Peyer's patch (tissue), 4 donors: ENCODE measurements around the gene NPHS1. TPM values are rescaled to one million over a fixed set of nuclear protein-coding genes. Genes with fewer than 3 reads are reported as not detected.

Source experiments
- DNase-seq, 3 donors: peaks; one replicate each; pipeline ENCODE4 v3.0.0-alpha.2; 2017 to 2019
- H3K27ac ChIP-seq, 4 donors: fragments of 200-600 bp; sonication (generic); one replicate each; pipeline ENCODE4 v1.5.1; 2016 to 2019
- H3K27me3 ChIP-seq, 2 donors: fragments of 200-600 bp; sonication (generic); one replicate each; pipeline ENCODE4 v1.5.1; 2019
- H3K36me3 ChIP-seq, 3 donors: fragments of 200-600 bp; sonication (generic); one replicate each; pipeline ENCODE4 v1.5.1; 2016 to 2019
- H3K4me1 ChIP-seq, 4 donors: fragments of 200-600 bp; sonication (generic); one replicate each; pipeline ENCODE4 v1.5.1; 2016 to 2019
- H3K4me3 ChIP-seq, 4 donors: fragments of 200-600 bp; sonication (generic); 1 replicate in 3 of 4; 2 replicates in 1 of 4; pipeline ENCODE4 v1.5.1; 2016 to 2019; ENCODE audit warnings: mild to moderate bottlenecking in 1 of 4
- H3K9me3 ChIP-seq, 4 donors: fragments of 200-600 bp; sonication (generic); one replicate each; pipeline ENCODE4 v1.5.1; 2016 to 2019; ENCODE audit warnings: mild to moderate bottlenecking in 1 of 4
- POLR2A ChIP-seq, 2 donors: fragments of 450-650 bp; IDR thresholded peaks; one replicate each; pipeline ENCODE4 v1.5.1; 2017; ENCODE audit warnings: antibody characterized with exemption in 2 of 2, mild to moderate bottlenecking in 2 of 2, moderate library complexity in 2 of 2
- total RNA-seq, 4 donors: library from RNA; depleted of rRNA; stranded (reverse); fragments of >200 nt; gene quantifications; one replicate each; pipeline ENCODE4 v1.1.0, GENCODE V29; 2016
- TF ChIP-seq, protein P1 (sequence below), 6 experiments: fragments of 450-650 bp in 4 of 6; fragments of 200-600 bp in 2 of 6; sonication (generic) in 1 of 6; IDR thresholded peaks; one replicate each; pipeline ENCODE4 v1.5.1; 2017 to 2019; ENCODE audit warnings: antibody characterized with exemption in 6 of 6, mild to moderate bottlenecking in 3 of 6, moderate library complexity in 1 of 6

Gene NPHS1
- total RNA-seq, 4 donors from 2014 or later, result not detected

DNA sequence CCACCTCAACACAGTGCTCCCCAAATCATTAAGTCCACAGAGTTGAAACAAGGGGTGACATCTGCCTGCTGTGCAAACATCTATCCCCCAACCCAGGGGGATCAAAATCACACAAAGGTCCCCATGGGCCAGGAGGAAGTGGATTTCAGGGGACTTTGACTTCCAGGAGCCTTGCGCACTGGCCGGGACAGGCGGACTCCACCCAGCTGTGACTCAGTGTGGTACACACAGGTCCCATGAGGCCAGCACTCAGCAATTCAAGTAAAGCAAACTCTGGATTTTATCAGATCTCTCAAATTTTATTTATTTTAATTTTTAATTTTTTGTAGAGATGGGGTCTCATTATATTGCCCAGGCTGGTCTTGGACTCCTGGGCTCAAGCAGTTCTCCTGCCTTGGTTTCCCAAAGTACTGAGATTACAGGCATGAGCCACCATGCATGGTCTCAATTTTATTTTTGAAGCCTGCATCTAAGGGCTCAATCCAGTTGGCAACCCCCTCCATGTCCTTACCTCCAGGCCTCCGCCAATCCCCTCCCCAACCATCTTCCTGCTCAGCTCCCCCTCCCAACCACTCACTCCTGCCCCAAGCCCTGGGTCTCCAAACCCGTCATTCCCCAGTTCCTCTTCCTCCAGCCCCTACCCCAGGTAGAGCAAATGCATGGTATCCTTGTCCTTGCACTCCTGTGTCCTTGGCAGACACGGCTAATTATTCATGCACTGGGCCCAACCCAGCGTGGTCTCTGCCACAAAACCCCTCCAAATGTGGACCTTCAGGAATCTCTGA lies 58.7 kb downstream of the NPHS1 start:
- no peak overlapping the region for H3K27ac ChIP-seq
- no peaks in the 10 kb centered on the region for H3K36me3 ChIP-seq
- no peaks in the 10 kb centered on the region for H3K4me1 ChIP-seq
- TF ChIP-seq, protein P1, sequence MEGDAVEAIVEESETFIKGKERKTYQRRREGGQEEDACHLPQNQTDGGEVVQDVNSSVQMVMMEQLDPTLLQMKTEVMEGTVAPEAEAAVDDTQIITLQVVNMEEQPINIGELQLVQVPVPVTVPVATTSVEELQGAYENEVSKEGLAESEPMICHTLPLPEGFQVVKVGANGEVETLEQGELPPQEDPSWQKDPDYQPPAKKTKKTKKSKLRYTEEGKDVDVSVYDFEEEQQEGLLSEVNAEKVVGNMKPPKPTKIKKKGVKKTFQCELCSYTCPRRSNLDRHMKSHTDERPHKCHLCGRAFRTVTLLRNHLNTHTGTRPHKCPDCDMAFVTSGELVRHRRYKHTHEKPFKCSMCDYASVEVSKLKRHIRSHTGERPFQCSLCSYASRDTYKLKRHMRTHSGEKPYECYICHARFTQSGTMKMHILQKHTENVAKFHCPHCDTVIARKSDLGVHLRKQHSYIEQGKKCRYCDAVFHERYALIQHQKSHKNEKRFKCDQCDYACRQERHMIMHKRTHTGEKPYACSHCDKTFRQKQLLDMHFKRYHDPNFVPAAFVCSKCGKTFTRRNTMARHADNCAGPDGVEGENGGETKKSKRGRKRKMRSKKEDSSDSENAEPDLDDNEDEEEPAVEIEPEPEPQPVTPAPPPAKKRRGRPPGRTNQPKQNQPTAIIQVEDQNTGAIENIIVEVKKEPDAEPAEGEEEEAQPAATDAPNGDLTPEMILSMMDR (IDR thresholded peaks at IDR 0.05), result no peak
- no peak for TF ChIP-seq POLR2A (IDR thresholded peaks at IDR 0.05)
- peak in 1 of 3 donors; percentile 66 for DNase-seq
- H3K9me3 ChIP-seq, result no peaks in the 10 kb centered on the region
- H3K4me3 ChIP-seq, result no peak overlapping the region
- no peaks in the 10 kb centered on the region for H3K27me3 ChIP-seq

DNA sequence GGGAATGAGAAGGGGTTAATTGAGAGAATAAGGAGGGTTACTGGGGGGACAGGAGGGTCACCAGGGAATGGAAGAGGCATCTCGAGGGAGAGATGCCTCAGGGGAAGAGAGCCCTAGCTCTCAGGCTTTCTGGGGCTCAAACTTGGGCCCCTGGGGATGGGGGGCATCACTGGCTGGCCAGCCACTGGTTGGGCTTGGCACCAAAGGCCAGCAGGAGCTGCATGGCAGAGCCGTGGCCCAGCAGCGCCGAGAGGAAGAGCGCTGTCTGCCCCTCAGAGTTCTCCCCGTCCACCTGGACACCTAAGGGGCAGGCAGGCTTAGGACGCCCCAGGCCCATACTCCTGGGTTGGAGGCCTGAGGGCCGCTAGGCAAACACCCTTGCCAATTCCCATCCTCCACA lies 59.4 kb downstream of the NPHS1 start:
- Histone ChIP-seq H3K36me3 (no peaks in the 10 kb centered on the region), H3K4me3 (no peak overlapping the region), H3K27ac (no peak overlapping the region), H3K4me1 (no peaks in the 10 kb centered on the region), H3K27me3 (no peaks in the 10 kb centered on the region), H3K9me3 (no peaks in the 10 kb centered on the region)
- DNase-seq, result no peak
- TF ChIP-seq, protein P1 (IDR thresholded peaks at IDR 0.05), result no peak
- no peak for TF ChIP-seq POLR2A (IDR thresholded peaks at IDR 0.05)

DNA sequence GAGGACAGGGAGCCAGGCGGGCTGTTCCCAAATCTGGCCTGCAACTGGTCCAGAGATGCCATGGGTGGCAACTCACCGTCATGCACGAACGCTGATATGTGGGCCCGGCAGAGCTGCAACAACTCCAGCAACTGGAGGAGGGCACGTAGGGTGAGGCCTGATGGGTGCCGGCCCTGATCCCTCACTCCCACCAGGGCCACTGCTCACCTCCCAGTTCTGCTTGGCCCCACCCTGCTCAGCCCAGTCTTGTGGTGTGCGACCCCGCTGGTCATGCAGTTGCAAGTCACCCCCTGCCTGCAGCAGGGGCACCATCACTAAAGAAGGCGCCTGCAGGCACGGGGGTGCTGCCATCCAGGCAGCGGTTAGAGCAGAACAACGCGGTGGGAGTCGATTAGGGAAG lies 60.0 kb downstream of the NPHS1 start:
- no peak for DNase-seq
- Histone ChIP-seq H3K36me3 (no peaks in the 10 kb centered on the region), H3K27me3 (no peaks in the 10 kb centered on the region)

DNA sequence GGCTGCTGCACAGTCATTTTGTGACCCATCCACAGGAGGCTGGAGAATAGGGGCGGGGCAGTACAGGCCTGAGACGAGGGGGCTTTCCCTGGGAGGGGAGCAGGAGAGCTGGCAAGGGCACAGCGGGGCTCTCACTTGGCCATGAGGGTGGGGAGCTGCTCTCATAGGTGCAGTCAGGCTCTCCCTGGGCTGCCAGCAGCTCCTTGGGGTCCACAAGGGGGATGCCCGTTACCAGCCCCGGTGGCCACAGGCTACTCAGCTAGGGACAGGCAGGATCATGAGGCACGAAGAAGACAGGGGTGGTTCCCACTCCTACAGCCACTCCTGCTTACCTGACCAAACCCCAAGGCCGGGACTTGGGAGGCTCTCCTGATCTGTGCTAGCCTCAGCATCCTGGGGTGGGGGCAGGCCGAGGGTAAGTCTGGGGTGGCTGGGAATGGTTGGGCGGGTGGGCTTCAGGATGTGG lies 60.5 kb downstream of the NPHS1 start:
- Histone ChIP-seq H3K27ac (no peak overlapping the region), H3K36me3 (no peaks in the 10 kb centered on the region), H3K4me3 (no peak overlapping the region), H3K9me3 (no peaks in the 10 kb centered on the region), H3K4me1 (no peaks in the 10 kb centered on the region), H3K27me3 (no peaks in the 10 kb centered on the region)
- TF ChIP-seq POLR2A (IDR thresholded peaks at IDR 0.05), result no peak
- TF ChIP-seq, protein P1 (IDR thresholded peaks at IDR 0.05), result no peak
- no peak for DNase-seq

More for the DNA sequence above, 60.0 kb downstream of the NPHS1 start:
- Histone ChIP-seq H3K4me1 (no peaks in the 10 kb centered on the region), H3K27ac (no peak overlapping the region), H3K4me3 (no peak overlapping the region), H3K9me3 (no peaks in the 10 kb centered on the region)
- TF ChIP-seq, protein P1 (IDR thresholded peaks at IDR 0.05), result no peak
- TF ChIP-seq POLR2A (IDR thresholded peaks at IDR 0.05), result no peak

DNA sequence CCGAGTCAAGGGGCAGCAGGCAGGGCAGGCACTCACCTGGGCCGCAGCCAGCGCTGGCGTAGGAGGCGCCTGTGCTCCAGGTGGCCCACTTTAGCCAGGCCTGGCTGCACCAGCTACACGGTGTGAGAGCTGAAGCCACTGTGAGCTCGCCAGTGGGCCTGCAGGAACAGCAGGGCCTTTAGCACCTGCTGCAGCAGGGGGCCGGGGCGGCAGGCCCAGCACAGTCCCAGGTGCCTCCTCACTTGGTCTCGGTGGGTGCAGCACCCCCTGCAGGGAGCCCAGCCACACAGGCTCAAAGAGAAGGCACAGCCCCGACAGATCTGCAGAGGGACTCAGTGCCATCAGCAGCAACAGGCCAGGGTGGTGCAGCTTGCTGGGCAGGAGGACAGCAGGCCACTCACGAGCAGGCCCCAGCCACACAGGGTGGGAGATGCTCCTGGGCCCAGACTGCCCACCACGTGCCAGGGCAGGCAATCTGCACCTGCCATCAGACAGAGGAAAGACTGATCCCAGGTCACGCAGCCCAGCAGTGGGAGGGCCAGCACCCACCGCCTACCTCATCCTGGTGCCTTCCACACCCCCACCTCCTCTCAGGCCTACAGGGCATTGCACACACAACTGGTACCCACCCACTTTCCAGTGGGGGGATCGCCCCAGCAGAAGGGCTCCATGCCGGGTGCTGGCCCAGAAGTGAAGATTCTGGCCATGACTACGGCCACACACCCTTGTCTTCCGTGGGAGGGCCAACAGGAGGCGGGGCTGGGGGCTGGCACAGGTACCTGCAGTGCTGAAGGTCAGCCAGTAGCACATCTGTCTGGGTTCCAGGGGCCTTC lies 61.1 kb downstream of the NPHS1 start:
- Histone ChIP-seq H3K4me1 (no peaks in the 10 kb centered on the region), H3K36me3 (no peaks in the 10 kb centered on the region), H3K4me3 (no peak overlapping the region), H3K27me3 (no peaks in the 10 kb centered on the region), H3K27ac (no peak overlapping the region), H3K9me3 (no peaks in the 10 kb centered on the region)
- no peak for TF ChIP-seq POLR2A (IDR thresholded peaks at IDR 0.05)
- TF ChIP-seq, protein P1 (IDR thresholded peaks at IDR 0.05), result no peak
- DNase-seq, result no peak
